ENCODE measurements around the gene BAX. TPM values are rescaled to one million over a fixed set of nuclear protein-coding genes. Genes with fewer than 3 reads are reported as not detected.

BAX gene
- total and polyA plus RNA-seq, 2 of the 4 experiments (the other 2 are of a cell fraction) = 23.3 to 169 TPM

GRCh38 chr19:48922548-48923490 lies 31.9 kb upstream of the BAX start:
- Histone ChIP-seq H4K8ac (ENCODE audit: low read depth in 2 of 2, low read length in 2 of 2) (no peak overlapping the region), H3K36me3 (ENCODE audit: control insufficient read depth, insufficient read depth, low read length) (peaks cover 42% of the 10 kb centered on the region), H3K27ac (ENCODE audit: insufficient read depth, low read length) (no peak overlapping the region), H2BK5ac (ENCODE audit: low read depth, low read length, poor library complexity, severe bottlenecking) (no peak overlapping the region), H2BK20ac (ENCODE audit: low read depth, low read length) (no peak overlapping the region), H3K18ac (ENCODE audit: low read depth, low read length) (no peak overlapping the region), H3K9ac (ENCODE audit: low read depth, low read length) (no peak overlapping the region), H2AK9ac (replicated peaks; ENCODE audit: low read depth, low read length, poor library complexity) (no peak overlapping the region), H3K14ac (replicated peaks; ENCODE audit: low read depth, low read length) (no peak overlapping the region), H3K4me3 (ENCODE audit: insufficient read depth, low read depth, low read length) (no peak overlapping the region), H4K20me1 (ENCODE audit: insufficient read depth, low read length) (no peaks in the 10 kb centered on the region; the same call in 1 of the 2 replicates), H2AK5ac (ENCODE audit: low read depth, low read length) (no peak overlapping the region), H2BK15ac (ENCODE audit: low read depth, low read length) (no peak overlapping the region), H3K9me1 (ENCODE audit: insufficient read depth, low read length) (peaks cover 12% of the 10 kb centered on the region; the same call in 1 of the 2 replicates), H4K91ac (ENCODE audit: insufficient read depth, low read depth, low read length) (no peak overlapping the region), H2AFZ (replicated peaks; ENCODE audit: low read length, poor library complexity) (no peak overlapping the region), H3K23ac (ENCODE audit: low read depth, low read length) (no peak overlapping the region), H2BK120ac (ENCODE audit: low read depth, low read length) (no peak overlapping the region), H3K79me1 (ENCODE audit: low read depth in 1 of 2, low read length in 2 of 2) (peaks cover 0 to 13% of the 10 kb centered on the region in 2 experiments; a peak in 1 of 4 replicates), H3K27me3 (ENCODE audit: control insufficient read depth, insufficient read depth, low read length) (no peaks in the 10 kb centered on the region), H3K56ac (ENCODE audit: extremely low read depth, insufficient read depth, low read length) (no peak overlapping the region), H3K9me3 (ENCODE audit: control insufficient read depth, insufficient read depth, low read length) (no peaks in the 10 kb centered on the region), H3K4me2 (ENCODE audit: low read depth, low read length) (no peak overlapping the region), H4K5ac (ENCODE audit: low read depth, low read length) (no peak overlapping the region), H3K4ac (ENCODE audit: low read depth, low read length) (no peak overlapping the region), H3K4me1 (ENCODE audit: control insufficient read depth, insufficient read depth, low read length) (peaks cover 11% of the 10 kb centered on the region)
- WGBS, 2 experiments (ENCODE audit: extremely low coverage in 2 of 2, insufficient read length in 1 of 2) = 95% methylated on average over 10 of the region's 18 CpGs; no CpG with 5 or more reads in 1 of the 2 experiments
- TSS peak; percentile 94 for BruUV-seq (replicated peaks)
- intact Hi-C loops (cut with micrococcal nuclease) = no loop called here
- DNase-seq (no peak), ATAC-seq (ENCODE audit: low read depth) (no peak)
- POLR2A ChIA-PET (ENCODE audit: unreplicated experiment) = interaction anchor here (0.6 kb wide), 1 partner anchor 21 kb away, joined by 9 read pairs; no protein-coding TSS in a partner anchor
- in situ Hi-C loops (cut with MboI; ENCODE audit: low sequenced_read_pairs) = no loop called here
- TF ChIP-seq POLR2A (IDR thresholded peaks at IDR 0.05; ENCODE audit: low read depth, low read length) (no peak), NFE2L2 (IDR thresholded peaks at IDR 0.05; ENCODE audit: low read depth, low read length) (no peak), RAD21 (IDR thresholded peaks at IDR 0.05; ENCODE audit: low read length) (no peak), BHLHE40 (IDR thresholded peaks at IDR 0.05; ENCODE audit: low read depth, low read length) (no peak)
- dilution Hi-C loops (cut with HindIII; ENCODE audit: low sequenced_read_pairs, unreplicated experiment) = no loop called here
- CTCF ChIA-PET = no interaction called here

All from IMR-90 (cell line).